Psoas muscle (tissue), 8 donors: Measurements from ENCODE around the gene C10orf143. TPM values are rescaled to one million over a fixed set of nuclear protein-coding genes. Genes with fewer than 3 reads are reported as not detected.
"Not testable (repeated sequence)": the region's sequence is repeated elsewhere in the genome, so short reads cannot be mapped to it uniquely, and the experiment has no call there.

ENCODE experiments used
- ATAC-seq, 4 donors: fragments of 200-7000 bp; cut with Tn5 transposase; one replicate each; pipeline ENCODE4 v1.9.1; 2020; ENCODE audit warnings: moderate library complexity in 3 of 4, mild to moderate bottlenecking in 2 of 4
- DNase-seq, 2 donors: peaks; one replicate each; pipeline ENCODE4 v3.0.0-alpha.2; 2020
- H3K27ac ChIP-seq: fragments of 200-600 bp; one replicate; pipeline ENCODE4 v1.8.0; 2022
- H3K27me3 ChIP-seq, 3 donors: fragments of 200-600 bp in 1 of 3; one replicate each; pipeline versions ENCODE4 v1.6.1 to v1.8.0; 2013 to 2022; ENCODE audit warnings: low read length in 2 of 3, mild to moderate bottlenecking in 2 of 3, moderate library complexity in 1 of 3; ENCODE audit not compliant: insufficient read depth in 3 of 3
- H3K36me3 ChIP-seq, 2 donors: fragments of 200-600 bp in 1 of 2; one replicate each; pipeline versions ENCODE4 v1.6.1 to v1.8.0; 2013 to 2022; ENCODE audit warnings: low read depth in 1 of 2, mild to moderate bottlenecking in 1 of 2, moderate library complexity in 1 of 2; ENCODE audit not compliant: insufficient read depth in 1 of 2
- H3K4me1 ChIP-seq: fragments of 200-600 bp; one replicate; pipeline ENCODE4 v1.8.0; 2022
- H3K4me3 ChIP-seq: fragments of 200-600 bp; one replicate; pipeline ENCODE4 v1.8.0; 2022; ENCODE audit warnings: mild to moderate bottlenecking
- H3K9me3 ChIP-seq: fragments of 200-600 bp; one replicate; pipeline ENCODE4 v1.8.0; 2022
- CTCF ChIP-seq: fragments of 200-600 bp; IDR thresholded peaks from one replicate; pipeline ENCODE4 v1.8.0; 2022; ENCODE audit warnings: antibody characterized with exemption
- WGBS, 3 donors: extraction: QIAGEN DNeasy Blood & Tissue Kit; methylation state at CpG; one replicate each; pipeline versions ENCODE4 v1.1.6 to v1.1.7; 2013; 5-methylcytosine and 5-hydroxymethylcytosine counted together
- intact Hi-C, 2 donors: fragments of 100-400 bp; cut with DNase I; formaldehyde crosslinking; loops; one replicate each; pipeline versions ENCODE4 v1.11.0 to v1.14.2; 2022
- polyA plus RNA-seq, 3 donors: library from polyadenylated mRNA; stranded (reverse); fragments of 200-250 nt; gene quantifications; one replicate each; pipeline ENCODE4 v1.2.3, GENCODE V29; 2013
- total RNA-seq, 4 donors: library from RNA; stranded (reverse); fragmentation: NEBNext Ultra II Directional in 2 of 4; extraction: Animal tissue kit (Norgen Biotek cat#: 25700) in 2 of 4; gene quantifications; one replicate each; pipeline versions ENCODE4 v1.2.1 to v1.2.4, GENCODE V29; 2021 to 2023
- donor health status: healthy with polysubstance abuse.
- donor health status: DM: no; HTN: no; CAD: no; lungs with moderate emphysema.
- donor health status: Bipolar disorder and iron deficiency.
- donor health status: healthy.
- donor health status: DM: yes; HTN: yes; CAD: no.
- donor health status: DM: no; HTN: no; CAD: no.
- donor health status: DM: no; HTN: no; CAD: no.
- donor health status: DM: yes; HTN: yes; CAD: no.

The C10orf143 gene
- total and polyA plus RNA-seq, 7 donors, result 3.3 to 5.1 (median 4.7) TPM

- no peak for TF ChIP-seq CTCF
- peak overlapping the region; percentile 74 for H3K4me3 ChIP-seq
- WGBS, 3 donors, result 50 to 56% (median 50%) methylated on average over 6 of the region's 6 CpGs
- no peaks in the 10 kb centered on the region for H3K9me3 ChIP-seq
- no peak overlapping the region for H3K27ac ChIP-seq
- peaks cover 24% of the 10 kb centered on the region for H3K4me1 ChIP-seq
- intact Hi-C loops, result loop anchor here in 1 of 2 donors (5.0 kb wide), 1 partner anchor 137 kb away; no protein-coding TSS in a partner anchor
- H3K36me3 ChIP-seq, result peaks cover 0 to 9% of the 10 kb centered on the region in 2 donors
- no peak for ATAC-seq
- H3K27me3 ChIP-seq, result no peaks in the 10 kb centered on the region
- DNase-seq, result no peak
Observed at GRCh38 chr10:130108934-130109604, 1.6 kb downstream of the C10orf143 start.

DNA sequence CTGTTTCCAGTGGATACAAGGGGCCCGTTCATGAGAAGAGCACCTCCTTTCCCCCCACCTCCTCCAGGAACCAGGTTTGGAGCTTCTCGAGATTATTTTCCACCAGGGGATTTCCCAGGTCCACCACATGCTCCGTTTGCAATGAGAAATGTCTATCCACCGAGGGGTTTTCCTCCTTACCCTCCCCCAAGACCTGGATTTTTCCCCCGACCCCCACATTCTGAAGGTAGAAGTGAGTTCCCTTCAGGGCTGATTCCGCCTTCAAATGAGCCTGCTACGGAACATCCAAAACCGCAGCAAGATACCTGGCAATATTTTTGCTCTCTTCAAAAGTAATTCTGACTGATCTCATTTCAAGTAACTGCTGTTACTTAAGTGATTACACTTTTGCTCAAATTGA lies 2.5 kb downstream of the C10orf143 start:
- DNase-seq, H3K9me3 ChIP-seq, H3K27ac ChIP-seq, ATAC-seq, H3K27me3 ChIP-seq, H3K4me3 ChIP-seq: not testable (repeated sequence)
- peaks cover 23% of the 10 kb centered on the region for H3K4me1 ChIP-seq
- WGBS, 3 donors, result 82 to 87% (median 84%) methylated on average over 8 of the region's 8 CpGs
- H3K36me3 ChIP-seq, result peaks cover 0 to 18% of the 10 kb centered on the region in 2 donors
- intact Hi-C loops, result loop anchor here in 1 of 2 donors (5.0 kb wide), 1 partner anchor 136 kb away; no protein-coding TSS in a partner anchor

GRCh38 chr10:130105724-130106123 lies 4.9 kb downstream of the C10orf143 start:
- Histone ChIP-seq H3K27me3 (no peaks in the 10 kb centered on the region), H3K9me3 (no peaks in the 10 kb centered on the region), H3K4me3 (no peak overlapping the region), H3K36me3 (peaks cover 0 to 19% of the 10 kb centered on the region in 2 donors), H3K4me1 (peaks cover 10% of the 10 kb centered on the region), H3K27ac (no peak overlapping the region)
- DNase-seq (no peak), ATAC-seq (no peak)
- intact Hi-C loops, result loop anchor here in 1 of 2 donors (5.0 kb wide), 1 partner anchor 133 kb away; no protein-coding TSS in a partner anchor
- WGBS, 3 donors, result 68 to 74% (median 73%) methylated on average over 24 of the region's 24 CpGs
- TF ChIP-seq CTCF, result no peak

DNA sequence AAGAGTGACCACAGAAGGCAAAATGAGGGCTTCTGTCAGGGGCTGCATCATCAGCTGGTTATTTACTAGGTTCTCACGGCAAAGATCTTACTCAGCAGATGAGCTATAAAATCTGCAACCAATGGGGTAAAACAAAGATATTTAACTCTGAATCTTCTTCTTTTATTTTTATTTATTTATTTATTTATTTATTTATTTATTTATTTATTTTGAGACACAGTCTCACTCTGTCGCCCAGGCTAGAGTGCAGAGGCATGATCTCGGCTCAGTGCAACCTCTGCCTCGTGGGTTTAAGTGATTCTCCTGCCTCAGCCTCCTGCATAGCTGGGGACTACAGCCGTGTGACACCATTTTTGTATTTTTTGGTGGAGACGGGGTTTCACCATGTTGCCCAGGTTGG lies 11.3 kb downstream of the C10orf143 start:
- H3K4me3 ChIP-seq, result no peak overlapping the region
- DNase-seq, result no peak
- peaks cover 0 to 14% of the 10 kb centered on the region in 2 donors for H3K36me3 ChIP-seq
- H3K9me3 ChIP-seq, result no peaks in the 10 kb centered on the region
- intact Hi-C loops, result no loop called here
- H3K27me3 ChIP-seq, result no peaks in the 10 kb centered on the region
- H3K4me1 ChIP-seq, result no peaks in the 10 kb centered on the region
- no peak for TF ChIP-seq CTCF
- ATAC-seq, result no peak
- no peak overlapping the region for H3K27ac ChIP-seq
- 94 to 96% (median 96%) methylated on average over 6 of the region's 6 CpGs for WGBS, 3 donors

GRCh38 chr10:130090565-130090964 lies 20.1 kb downstream of the C10orf143 start:
- H3K27ac ChIP-seq, H3K27me3 ChIP-seq, H3K4me3 ChIP-seq, DNase-seq, H3K9me3 ChIP-seq, H3K4me1 ChIP-seq, H3K36me3 ChIP-seq, ATAC-seq, intact Hi-C loops: not testable (repeated sequence)
- WGBS, 3 donors, result 87 to 95% (median 92%) methylated on average over 5 of the region's 5 CpGs
